Uterus (tissue), 4 donors: ENCODE measurements around the gene UXS1. TPM values are rescaled to one million over a fixed set of nuclear protein-coding genes. Genes with fewer than 3 reads are reported as not detected.

Experiments used
- DNase-seq, 2 donors: peaks; one replicate each; pipeline ENCODE4 v3.0.0-alpha.2; 2019 to 2020
- H3K27ac ChIP-seq, 2 donors: fragments of 200-600 bp; sonication (generic); 1 replicate in 1 of 2; 2 replicates in 1 of 2; pipeline ENCODE4 v1.5.1; 2016 to 2018
- H3K27me3 ChIP-seq, 2 donors: fragments of 200-600 bp; sonication (generic); one replicate each; pipeline ENCODE4 v1.5.1; 2018 to 2019; ENCODE audit warnings: control low read depth in 1 of 2
- H3K36me3 ChIP-seq, 2 donors: fragments of 200-600 bp; sonication (generic); one replicate each; pipeline ENCODE4 v1.5.1; 2019; ENCODE audit warnings: control low read depth in 1 of 2
- H3K4me1 ChIP-seq, 2 donors: fragments of 200-600 bp; sonication (generic); one replicate each; pipeline ENCODE4 v1.5.1; 2018 to 2019; ENCODE audit warnings: control low read depth in 1 of 2
- H3K4me3 ChIP-seq, 2 donors: fragments of 200-600 bp; sonication (generic); 1 replicate in 1 of 2; 2 replicates in 1 of 2; pipeline ENCODE4 v1.5.1; 2018 to 2019; ENCODE audit warnings: mild to moderate bottlenecking in 1 of 2
- H3K9me3 ChIP-seq, 2 donors: fragments of 200-600 bp; sonication (generic); one replicate each; pipeline ENCODE4 v1.5.1; 2019; ENCODE audit warnings: control low read depth in 1 of 2
- CTCF ChIP-seq, 4 experiments: fragments of 200-600 bp in 2 of 4; fragments of 450-650 bp in 2 of 4; sonication (generic) in 2 of 4; IDR thresholded peaks; one replicate each; pipeline ENCODE4 v1.5.1; 2016 to 2019; ENCODE audit warnings: antibody characterized with exemption in 4 of 4, mild to moderate bottlenecking in 2 of 4, moderate library complexity in 1 of 4
- POLR2A ChIP-seq, 2 donors: fragments of 450-650 bp; IDR thresholded peaks; one replicate each; pipeline ENCODE4 v1.6.1; 2016; ENCODE audit warnings: antibody characterized with exemption in 2 of 2, mild to moderate bottlenecking in 1 of 2, moderate library complexity in 1 of 2
- intact Hi-C: fragments of 100-400 bp; cut with DNase I; formaldehyde crosslinking; loops from one replicate; pipeline ENCODE4 v1.15.1; 2023; ENCODE audit warnings: low total_unique reads
- total RNA-seq, 4 donors: library from RNA; depleted of rRNA in 3 of 4; stranded (reverse); fragments of >200 nt in 3 of 4; gene quantifications; one replicate each; pipeline versions ENCODE4 v1.1.0 to v1.2.4, GENCODE V29; 2014 to 2023
- donor health status: DM: yes; HTN: yes; CAD: no.

Gene UXS1
- total RNA-seq, 4 donors from 2014 or later = 26.2 to 103 (median 74.8) TPM

DNA sequence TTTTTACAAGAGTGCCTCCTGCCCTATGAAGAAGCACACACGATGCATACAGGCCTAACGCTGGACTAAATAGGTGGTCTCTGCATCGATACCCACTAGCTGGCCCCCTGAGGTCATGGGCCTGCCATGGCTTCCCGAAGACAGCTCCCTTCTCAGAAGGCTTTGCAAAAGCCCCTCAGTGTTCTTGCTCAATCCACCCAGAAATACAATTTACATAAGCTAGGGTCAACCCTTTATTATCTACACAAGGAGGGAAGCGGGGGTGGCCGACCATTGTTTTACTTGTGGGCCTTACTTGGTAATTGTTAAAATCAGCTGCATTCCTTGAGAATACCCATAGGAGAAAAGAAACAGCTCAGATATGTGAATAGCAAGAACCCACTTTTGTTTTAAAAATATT lies 28.5 kb downstream of the UXS1 start:
- H3K4me3 ChIP-seq = no peak overlapping the region
- no peaks in the 10 kb centered on the region for H3K4me1 ChIP-seq
- no peak for TF ChIP-seq CTCF (IDR thresholded peaks at IDR 0.05)
- no peak for DNase-seq
- no peak overlapping the region for H3K27ac ChIP-seq
- H3K9me3 ChIP-seq = no peaks in the 10 kb centered on the region
- H3K27me3 ChIP-seq = no peaks in the 10 kb centered on the region
- H3K36me3 ChIP-seq = no peaks in the 10 kb centered on the region
- intact Hi-C loops = no loop called here

DNA sequence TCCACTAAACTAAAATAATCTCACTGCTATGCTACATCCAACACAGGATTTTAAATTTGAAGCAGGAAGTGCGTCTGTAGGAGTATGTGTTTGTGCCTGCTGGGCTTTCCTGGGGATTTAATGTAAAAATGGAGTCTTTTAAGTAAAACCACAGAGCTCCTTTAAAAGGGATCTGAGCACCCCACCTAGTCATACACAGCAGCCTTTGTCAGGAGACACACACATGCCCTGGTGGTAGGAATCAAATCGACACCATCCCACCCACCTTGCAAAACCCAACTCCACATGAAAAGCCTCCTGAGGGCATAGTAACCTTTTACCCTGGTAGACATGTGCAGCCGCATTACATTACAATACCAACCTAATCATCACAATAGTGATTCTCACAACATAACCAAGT lies 29.1 kb downstream of the UXS1 start:
- intact Hi-C loops = no loop called here
- Histone ChIP-seq H3K27ac (no peak overlapping the region), H3K9me3 (no peaks in the 10 kb centered on the region), H3K27me3 (no peaks in the 10 kb centered on the region), H3K36me3 (no peaks in the 10 kb centered on the region), H3K4me1 (no peaks in the 10 kb centered on the region), H3K4me3 (no peak overlapping the region)
- DNase-seq = no peak
- TF ChIP-seq POLR2A (IDR thresholded peaks at IDR 0.05) (no peak), CTCF (IDR thresholded peaks at IDR 0.05) (no peak)

DNA sequence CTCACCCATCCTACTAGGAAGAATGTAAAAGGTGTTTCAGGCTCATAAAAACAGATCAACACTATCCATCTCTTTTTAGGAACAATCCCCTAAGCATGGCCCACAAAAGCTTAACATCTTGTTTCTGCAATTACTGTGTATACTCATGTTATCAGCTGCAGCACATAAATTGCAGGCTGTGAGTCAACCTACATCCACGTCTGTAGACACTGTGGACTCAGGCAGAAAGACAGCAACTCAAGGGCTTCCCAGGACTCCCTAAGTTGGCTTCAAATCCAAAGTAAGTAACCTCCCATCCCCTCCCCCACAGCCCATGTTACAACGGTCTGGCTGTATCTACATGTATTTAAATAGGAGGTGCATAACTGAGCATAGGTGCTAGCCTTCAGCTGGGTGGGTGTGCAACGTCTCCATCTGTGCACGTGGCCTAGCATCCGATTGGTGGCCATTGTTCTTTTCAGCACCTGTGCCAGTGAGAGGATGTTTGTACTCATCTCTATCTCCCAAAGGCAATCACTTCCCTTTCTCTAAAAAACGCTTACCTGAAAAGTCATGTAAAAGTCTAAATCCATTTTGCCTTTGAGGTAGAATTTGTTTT lies 30.1 kb downstream of the UXS1 start:
- H3K4me3 ChIP-seq = no peak overlapping the region
- no peaks in the 10 kb centered on the region for H3K9me3 ChIP-seq
- TF ChIP-seq POLR2A (IDR thresholded peaks at IDR 0.05) (no peak), CTCF (IDR thresholded peaks at IDR 0.05) (no peak)
- intact Hi-C loops = no loop called here
- H3K27ac ChIP-seq = no peak overlapping the region
- no peaks in the 10 kb centered on the region for H3K36me3 ChIP-seq
- no peaks in the 10 kb centered on the region for H3K27me3 ChIP-seq
- no peak for DNase-seq
- H3K4me1 ChIP-seq = no peaks in the 10 kb centered on the region

GRCh38 chr2:106161938-106162820 lies 31.9 kb downstream of the UXS1 start:
- no peak for TF ChIP-seq CTCF (IDR thresholded peaks at IDR 0.05)
- no peak for TF ChIP-seq POLR2A (IDR thresholded peaks at IDR 0.05)
- Histone ChIP-seq H3K36me3 (no peaks in the 10 kb centered on the region), H3K27ac (no peak overlapping the region)

GRCh38 chr2:106161341-106161740 lies 32.8 kb downstream of the UXS1 start:
- no peak overlapping the region for H3K27ac ChIP-seq
- intact Hi-C loops = no loop called here
- no peak overlapping the region for H3K4me3 ChIP-seq
- no peaks in the 10 kb centered on the region for H3K4me1 ChIP-seq
- no peaks in the 10 kb centered on the region for H3K9me3 ChIP-seq
- no peak for TF ChIP-seq CTCF (IDR thresholded peaks at IDR 0.05)
- no peak for TF ChIP-seq POLR2A (IDR thresholded peaks at IDR 0.05)
- H3K36me3 ChIP-seq = no peaks in the 10 kb centered on the region
- H3K27me3 ChIP-seq = no peaks in the 10 kb centered on the region
- DNase-seq = no peak

More at GRCh38 chr2:106161938-106162820, 31.9 kb downstream of the UXS1 start:
- no peaks in the 10 kb centered on the region for H3K4me1 ChIP-seq
- DNase-seq = no peak
- no peaks in the 10 kb centered on the region for H3K9me3 ChIP-seq
- intact Hi-C loops = no loop called here
- no peaks in the 10 kb centered on the region for H3K27me3 ChIP-seq
- H3K4me3 ChIP-seq = no peak overlapping the region
